HepG2 (cell line): ENCODE measurements around the gene DCTN1. TPM values are rescaled to one million over a fixed set of nuclear protein-coding genes. Genes with fewer than 3 reads are reported as not detected.

Source experiments
- GFI1 ChIP-seq: sonication (generic); formaldehyde crosslinking; IDR thresholded peaks from 2 replicates; pipeline ENCODE4 v1.5.0; 2020; ENCODE audit warnings: missing genetic modification reagents, mild to moderate bottlenecking, borderline replicate concordance
- HDAC6 ChIP-seq: fragments of 200-600 bp; sonication (generic); IDR thresholded peaks from 2 replicates; pipeline ENCODE4 v1.7.0; 2017; ENCODE audit warnings: mild to moderate bottlenecking, antibody characterized with exemption, low read length, low read depth
- ISX ChIP-seq: sonication (generic); formaldehyde crosslinking; conservative IDR thresholded peaks from 2 replicates; pipeline ENCODE4 v1.5.0; 2020; ENCODE audit warnings: missing genetic modification reagents
- KIAA2018 ChIP-seq: sonication (generic); formaldehyde crosslinking; IDR thresholded peaks from 2 replicates; pipeline ENCODE4 v1.5.0; 2020; ENCODE audit warnings: mild to moderate bottlenecking, missing genetic modification reagents, borderline replicate concordance
- KLF12 ChIP-seq: sonication (generic); formaldehyde crosslinking; IDR thresholded peaks from 2 replicates; pipeline ENCODE4 v1.4.0; 2020; ENCODE audit warnings: missing genetic modification reagents, borderline replicate concordance
- KLF15 ChIP-seq: sonication (generic); formaldehyde crosslinking; IDR thresholded peaks from 2 replicates; pipeline ENCODE4 v1.8.1; 2023; ENCODE audit warnings: borderline replicate concordance, mild to moderate bottlenecking, inconsistent platforms, missing genetic modification reagents, mixed read lengths
- KMT2B ChIP-seq: IDR thresholded peaks from 2 replicates; pipeline ENCODE4 v1.6.1; 2016; ENCODE audit warnings: missing genetic modification reagents, missing compliant biosample characterization
- MZF1 ChIP-seq: sonication (generic); formaldehyde crosslinking; IDR thresholded peaks from 2 replicates; pipeline ENCODE4 v1.8.1; 2023; ENCODE audit warnings: mild to moderate bottlenecking, missing genetic modification reagents, borderline replicate concordance
- SALL1 ChIP-seq: sonication (generic); formaldehyde crosslinking; IDR thresholded peaks from 2 replicates; pipeline ENCODE4 v1.8.0; 2022; ENCODE audit warnings: mild to moderate bottlenecking, missing genetic modification reagents
- SKIL ChIP-seq: sonication (generic); formaldehyde crosslinking; IDR thresholded peaks from 2 replicates; pipeline ENCODE4 v1.8.0; 2022; ENCODE audit warnings: missing genetic modification reagents, mild to moderate bottlenecking, moderate library complexity, borderline replicate concordance
- SSRP1 ChIP-seq: IDR thresholded peaks from 2 replicates; pipeline ENCODE4 v1.6.1; 2016; ENCODE audit warnings: control low read depth
- ZEB1 ChIP-seq: IDR thresholded peaks from 2 replicates; pipeline ENCODE4 v1.6.1; 2012; ENCODE audit warnings: mild to moderate bottlenecking, low read depth, inconsistent platforms; ENCODE audit not compliant: insufficient replicate concordance
- ZFP91 ChIP-seq: sonication (generic); formaldehyde crosslinking; IDR thresholded peaks from 2 replicates; pipeline ENCODE4 v1.9.0; 2022; ENCODE audit warnings: missing genetic modification reagents, mild to moderate bottlenecking, borderline replicate concordance
- ZMYM2 ChIP-seq: sonication (generic); formaldehyde crosslinking; IDR thresholded peaks from 2 replicates; pipeline ENCODE4 v1.8.0; 2022; ENCODE audit warnings: mild to moderate bottlenecking, missing genetic modification reagents
- polyA plus RNA-seq, 8 experiments: library from polyadenylated mRNA; depleted of rRNA in 3 of 8; stranded (reverse) in 7 of 8; unstranded in 1 of 8; fragments of >200 nt; fragmentation: Illumina TruSeq in 4 of 8; extraction: Trizol in 4 of 8; gene quantifications; 2 replicates each; pipeline versions ENCODE4 v1.2.1 to v1.2.3, GENCODE V29; 2011 to 2016; ENCODE audit warnings: low read depth in 4 of 8, missing spikeins in 1 of 8, mixed read lengths in 1 of 8; ENCODE audit not compliant: insufficient read depth in 1 of 8
- total RNA-seq, 5 experiments: library from RNA; depleted of rRNA; stranded (reverse); fragments of >200 nt; fragmentation: Illumina TruSeq; extraction: Trizol; gene quantifications; 2 replicates each; pipeline ENCODE4 v1.2.3, GENCODE V29; 2016; ENCODE audit warnings: low read depth in 1 of 5
- TF ChIP-seq, protein P1 (sequence below): sonication (generic); formaldehyde crosslinking; IDR thresholded peaks from 2 replicates; pipeline ENCODE4 v1.5.0; 2020; ENCODE audit warnings: missing genetic modification reagents

DCTN1 gene
- total and polyA plus RNA-seq, 2 of the 13 experiments (the other 11 are each of a cell fraction or from before 2014, with no cell fraction given): 73.2 to 122 TPM

DNA sequence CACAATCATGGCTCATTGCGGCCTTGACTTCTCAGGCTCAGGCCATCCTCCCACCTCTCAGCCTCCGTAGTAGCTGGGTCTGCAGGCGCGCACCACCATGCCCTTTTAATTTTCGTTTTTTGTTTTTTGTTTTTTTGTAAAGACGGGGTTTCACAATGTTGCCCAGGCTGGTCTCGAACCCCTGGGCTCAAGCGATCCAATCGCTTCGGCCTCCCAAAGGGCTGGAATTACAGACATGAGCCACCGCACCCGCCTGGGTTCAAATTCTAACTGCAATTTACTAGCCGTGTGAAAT, 12.3 kb upstream of the DCTN1 start (continued):
- TF ChIP-seq KIAA2018 (CRISPR knock-in tag) (no peak), SSRP1 (CRISPR knock-in tag) (no peak), KMT2B (CRISPR knock-in tag) (no peak), GFI1 (CRISPR knock-in tag) (no peak), KLF12 (CRISPR knock-in tag) (0 out of 2 replicates have a peak, but pooled peaks have one; percentile 4), KLF15 (CRISPR knock-in tag) (no peak), SKIL (CRISPR knock-in tag) (0 out of 2 replicates have a peak, but pooled peaks have one; percentile 10), MZF1 (no peak), ZFP91 (CRISPR knock-in tag) (no peak), ISX (no peak), HDAC6 (no peak), SALL1 (CRISPR knock-in tag) (no peak), ZMYM2 (0 out of 2 replicates have a peak, but pooled peaks have one; percentile 44), ZEB1 (peak; percentile 8)
- TF ChIP-seq, protein P1, sequence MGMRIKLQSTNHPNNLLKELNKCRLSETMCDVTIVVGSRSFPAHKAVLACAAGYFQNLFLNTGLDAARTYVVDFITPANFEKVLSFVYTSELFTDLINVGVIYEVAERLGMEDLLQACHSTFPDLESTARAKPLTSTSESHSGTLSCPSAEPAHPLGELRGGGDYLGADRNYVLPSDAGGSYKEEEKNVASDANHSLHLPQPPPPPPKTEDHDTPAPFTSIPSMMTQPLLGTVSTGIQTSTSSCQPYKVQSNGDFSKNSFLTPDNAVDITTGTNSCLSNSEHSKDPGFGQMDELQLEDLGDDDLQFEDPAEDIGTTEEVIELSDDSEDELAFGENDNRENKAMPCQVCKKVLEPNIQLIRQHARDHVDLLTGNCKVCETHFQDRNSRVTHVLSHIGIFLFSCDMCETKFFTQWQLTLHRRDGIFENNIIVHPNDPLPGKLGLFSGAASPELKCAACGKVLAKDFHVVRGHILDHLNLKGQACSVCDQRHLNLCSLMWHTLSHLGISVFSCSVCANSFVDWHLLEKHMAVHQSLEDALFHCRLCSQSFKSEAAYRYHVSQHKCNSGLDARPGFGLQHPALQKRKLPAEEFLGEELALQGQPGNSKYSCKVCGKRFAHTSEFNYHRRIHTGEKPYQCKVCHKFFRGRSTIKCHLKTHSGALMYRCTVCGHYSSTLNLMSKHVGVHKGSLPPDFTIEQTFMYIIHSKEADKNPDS: no peak
